ENCODE data around the gene DYNC1LI1. TPM values are rescaled to one million over a fixed set of nuclear protein-coding genes. Genes with fewer than 3 reads are reported as not detected.

Gene DYNC1LI1
- total RNA-seq, 1 experiment from 2014 or later = 42.8 TPM

- TF ChIP-seq ARID4B (CRISPR knock-in tag; IDR thresholded peaks at IDR 0.05; ENCODE audit: borderline replicate concordance) (no peak), TEAD4 (CRISPR knock-in tag; IDR thresholded peaks at IDR 0.05) (no peak), CREM (CRISPR knock-in tag; IDR thresholded peaks at IDR 0.05) (no peak), SMAD4 (CRISPR knock-in tag; IDR thresholded peaks at IDR 0.05) (no peak), NR1H2 (CRISPR knock-in tag; IDR thresholded peaks at IDR 0.05) (no peak), PRRX2 (CRISPR knock-in tag; IDR thresholded peaks at IDR 0.05) (no peak), ETV6 (CRISPR knock-in tag; IDR thresholded peaks at IDR 0.05) (no peak)
These were observed 19.6 kb downstream of the DYNC1LI1 start (continued) for GRCh38 chr3:32551087-32551486.

- TF ChIP-seq PREB (CRISPR knock-in tag; IDR thresholded peaks at IDR 0.05; ENCODE audit: borderline replicate concordance) = no peak
- TF ChIP-seq KAT7 (CRISPR knock-in tag; IDR thresholded peaks at IDR 0.05; ENCODE audit: borderline replicate concordance) = no peak
- TF ChIP-seq RELA (CRISPR knock-in tag; IDR thresholded peaks at IDR 0.05; ENCODE audit: borderline replicate concordance) = no peak
- TF ChIP-seq ZNF671 (CRISPR knock-in tag; IDR thresholded peaks at IDR 0.05) = no peak
- TF ChIP-seq STAT6 (CRISPR knock-in tag; conservative IDR thresholded peaks at IDR 0.05; ENCODE audit: low read depth) = no peak
- no peak for TF ChIP-seq SOX15 (CRISPR knock-in tag; IDR thresholded peaks at IDR 0.05)
- no peak for TF ChIP-seq MXD4 (CRISPR knock-in tag; IDR thresholded peaks at IDR 0.05; ENCODE audit: borderline replicate concordance)
- no peak for TF ChIP-seq CREB1 (CRISPR knock-in tag; IDR thresholded peaks at IDR 0.05)
- TF ChIP-seq TCF7 (CRISPR knock-in tag; IDR thresholded peaks at IDR 0.05; ENCODE audit: low read depth) = no peak
- no peak for TF ChIP-seq NFYB (CRISPR knock-in tag; conservative IDR thresholded peaks at IDR 0.05; ENCODE audit: low read depth)
- no peak for TF ChIP-seq TEAD1 (CRISPR knock-in tag; IDR thresholded peaks at IDR 0.05)
- no peak for TF ChIP-seq ZNF512 (CRISPR knock-in tag; IDR thresholded peaks at IDR 0.05; ENCODE audit: borderline replicate concordance)
- no peak for TF ChIP-seq E2F1 (CRISPR knock-in tag; IDR thresholded peaks at IDR 0.05)
- no peak for TF ChIP-seq USF1 (CRISPR knock-in tag; IDR thresholded peaks at IDR 0.05)
- TF ChIP-seq MLX (CRISPR knock-in tag; IDR thresholded peaks at IDR 0.05) = no peak
- no peak for TF ChIP-seq SMAD3 (CRISPR knock-in tag; IDR thresholded peaks at IDR 0.05; ENCODE audit: borderline replicate concordance)
- TF ChIP-seq ELF4 (CRISPR knock-in tag; IDR thresholded peaks at IDR 0.05; ENCODE audit: low read depth) = no peak
- Mint-ChIP-seq H3K27ac (no peak overlapping the region), H3K9me3 (no peaks in the 10 kb centered on the region), H3K4me1 (peaks cover 5% of the 10 kb centered on the region), H3K4me3 (no peak overlapping the region), H3K36me3 (no peaks in the 10 kb centered on the region; the same call in 1 of the 2 replicates), H3K27me3 (ENCODE audit: low read depth) (no peaks in the 10 kb centered on the region)
- ChIA-PET POLR2A (no interaction called here), CTCF (no interaction called here)
- ATAC-seq = no peak
- DNase-seq (ENCODE audit: low spot score) = no peak
These were observed 25.4 kb downstream of the DYNC1LI1 start for GRCh38 chr3:32545305-32545704.

All from WTC11 (cell line).